ENCODE data around the gene SCAMP2.

Gene SCAMP2

DNA sequence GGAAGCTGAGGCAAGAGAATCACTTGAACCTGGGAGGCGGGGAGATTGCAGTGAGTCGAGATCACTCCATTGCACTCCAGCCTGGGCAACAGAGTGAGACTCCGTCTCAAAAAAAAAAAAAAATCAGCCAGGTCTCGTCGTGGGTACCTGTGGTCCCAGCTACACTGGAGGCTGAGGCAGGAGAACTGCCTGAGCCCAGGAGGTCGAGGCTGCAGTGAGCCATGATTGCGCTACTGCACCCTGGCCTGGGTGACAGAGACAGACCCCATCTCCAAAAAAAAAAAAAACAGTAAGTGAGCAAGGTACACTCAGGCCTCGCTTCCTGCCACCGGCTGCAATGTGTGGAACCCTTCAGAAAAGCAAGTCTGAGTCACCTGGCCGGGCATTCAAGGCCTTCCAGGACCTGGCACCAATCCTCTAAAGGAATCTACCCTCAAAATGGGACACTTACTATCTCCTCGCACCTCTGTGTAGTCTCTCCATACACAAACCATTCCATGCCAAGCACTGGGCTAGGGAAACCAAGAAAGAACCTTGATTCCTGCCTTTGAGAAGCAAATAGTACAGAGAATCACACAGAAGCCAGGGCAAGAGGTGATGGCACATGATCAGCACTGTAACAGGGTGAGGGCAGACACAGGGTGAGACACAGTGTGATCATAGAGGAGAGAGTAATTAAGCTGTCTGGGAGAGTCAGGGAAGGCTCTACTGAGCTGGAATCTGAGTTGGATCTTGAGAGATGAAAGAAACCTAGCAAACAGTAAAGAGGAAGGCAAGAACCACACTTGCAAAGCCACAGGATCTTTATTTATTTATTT lies 9.7 kb downstream of the SCAMP2 start:
- Histone ChIP-seq H3K4me1 (no peaks in the 10 kb centered on the region), H3K36me3 (replicated peaks) (peaks cover 18% of the 10 kb centered on the region), H3K9me3 (peaks cover 2% of the 10 kb centered on the region; the same call in 1 of the 2 replicates), H3K27me3 (ENCODE audit: low read depth) (no peaks in the 10 kb centered on the region), H3K4me3 (no peak overlapping the region)
- no peak for DNase-seq (ENCODE audit: low spot score in 2 of 2)
- in situ Hi-C loops (cut with MboI; ENCODE audit: low sequenced_read_pairs) = no loop called here

DNA sequence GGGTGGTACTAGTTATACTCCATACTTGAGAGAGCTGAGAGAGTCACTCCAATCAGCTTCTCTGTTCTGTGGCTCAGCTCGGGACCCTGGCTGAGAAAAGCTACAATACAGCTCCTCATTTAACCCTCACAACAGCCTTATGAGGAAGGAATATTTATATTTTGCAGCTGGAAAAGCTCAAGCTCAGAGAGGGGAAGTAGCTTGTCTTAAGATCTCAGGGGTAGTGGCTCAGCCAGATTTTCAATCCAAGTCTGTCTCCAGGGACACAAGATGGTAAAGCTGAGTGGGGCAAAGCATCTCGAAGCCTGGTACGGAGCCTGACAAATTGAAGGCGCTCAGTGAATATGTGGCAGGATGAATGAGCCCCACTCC lies 14.8 kb downstream of the SCAMP2 start:
- H3K4me3 ChIP-seq = no peak overlapping the region
- in situ Hi-C loops (cut with MboI; ENCODE audit: low sequenced_read_pairs) = no loop called here
- DNase-seq (ENCODE audit: low spot score in 2 of 2) = no peak
- H3K4me1 ChIP-seq = no peaks in the 10 kb centered on the region
- H3K27me3 ChIP-seq (ENCODE audit: low read depth) = no peaks in the 10 kb centered on the region
- no peaks in the 10 kb centered on the region for H3K9me3 ChIP-seq
- peaks cover 17% of the 10 kb centered on the region for H3K36me3 ChIP-seq (replicated peaks)

DNA sequence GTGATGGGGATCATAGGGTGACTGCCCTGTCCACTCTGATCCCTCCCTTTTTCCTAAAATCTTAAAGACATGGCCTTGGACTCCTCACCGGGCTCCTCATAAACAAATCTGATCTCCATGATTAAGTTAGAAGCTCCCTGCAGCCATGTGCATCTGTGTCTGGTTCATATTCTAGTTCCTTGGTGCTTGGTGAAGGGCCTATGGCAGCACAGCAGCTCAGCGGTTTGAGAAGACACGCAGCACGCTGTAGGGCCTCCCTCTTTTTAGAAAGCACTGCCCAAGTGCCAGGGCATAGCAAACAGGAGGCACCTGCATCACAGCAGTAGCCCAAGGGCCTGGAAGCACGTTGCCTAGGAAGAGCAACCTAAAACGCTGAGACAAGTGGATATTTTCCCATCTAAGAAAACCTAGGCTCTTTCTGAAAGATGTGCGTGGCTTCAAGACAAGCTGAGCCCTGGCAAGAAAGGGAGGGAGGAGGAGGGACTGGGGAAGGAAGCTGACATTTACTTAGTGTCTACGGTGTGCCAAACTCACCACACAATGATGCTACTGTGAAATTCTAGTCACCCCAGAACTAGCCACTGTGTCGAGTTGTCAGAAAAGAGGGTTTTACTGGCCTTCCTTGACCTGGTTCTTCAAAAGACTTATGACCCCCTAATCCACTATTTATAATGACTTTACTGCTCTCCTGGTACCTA lies 15.3 kb downstream of the SCAMP2 start:
- in situ Hi-C loops (cut with MboI; ENCODE audit: low sequenced_read_pairs) = no loop called here
- Histone ChIP-seq H3K36me3 (replicated peaks) (peaks cover 22% of the 10 kb centered on the region), H3K9me3 (no peaks in the 10 kb centered on the region), H3K4me3 (no peak overlapping the region), H3K4me1 (no peaks in the 10 kb centered on the region), H3K27me3 (ENCODE audit: low read depth) (no peaks in the 10 kb centered on the region)
- no peak for DNase-seq (ENCODE audit: low spot score in 2 of 2)

DNA sequence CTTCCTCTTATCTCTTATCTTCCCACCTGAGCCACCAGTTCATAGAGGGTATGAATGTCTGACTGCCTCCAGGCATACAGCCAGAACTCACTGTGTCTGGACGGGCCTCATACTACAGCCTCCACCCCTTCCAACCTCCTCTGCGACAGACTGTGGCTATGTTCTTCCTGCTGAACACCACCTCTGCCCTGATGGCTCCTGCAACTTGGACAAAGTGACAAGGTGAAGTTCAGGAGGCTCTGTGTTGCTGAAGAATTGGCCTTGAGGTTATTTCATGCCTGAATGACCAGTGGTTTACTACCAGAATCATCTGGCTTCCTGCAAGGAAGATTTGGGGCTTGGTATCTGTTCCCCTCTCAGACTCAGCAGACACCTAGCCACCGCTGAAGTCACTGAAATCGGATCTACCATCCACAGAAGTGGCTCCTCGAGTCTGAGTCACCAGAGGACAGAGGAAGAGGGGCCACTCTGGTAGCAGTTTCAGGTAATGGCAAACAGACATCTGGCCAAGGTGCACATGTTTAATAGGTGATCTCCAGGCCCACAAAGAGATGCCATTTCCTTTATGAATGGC lies 16.0 kb downstream of the SCAMP2 start:
- in situ Hi-C loops (cut with MboI; ENCODE audit: low sequenced_read_pairs) = no loop called here
- DNase-seq (ENCODE audit: low spot score in 2 of 2) = no peak
- H3K36me3 ChIP-seq (replicated peaks) = peaks cover 28% of the 10 kb centered on the region
- H3K27me3 ChIP-seq (ENCODE audit: low read depth) = no peaks in the 10 kb centered on the region
- no peak overlapping the region for H3K4me3 ChIP-seq
- no peaks in the 10 kb centered on the region for H3K4me1 ChIP-seq
- no peaks in the 10 kb centered on the region for H3K9me3 ChIP-seq

- in situ Hi-C loops (cut with MboI; ENCODE audit: low sequenced_read_pairs) = no loop called here
- Histone ChIP-seq H3K4me3 (no peak overlapping the region), H3K4me1 (no peaks in the 10 kb centered on the region), H3K27me3 (ENCODE audit: low read depth) (no peaks in the 10 kb centered on the region), H3K36me3 (replicated peaks) (peaks cover 35% of the 10 kb centered on the region), H3K9me3 (no peaks in the 10 kb centered on the region)
- DNase-seq (ENCODE audit: low spot score in 2 of 2) = no peak
Observed at GRCh38 chr15:74856537-74856936, 16.6 kb downstream of the SCAMP2 start.

GRCh38 chr15:74855857-74856256 lies 17.3 kb downstream of the SCAMP2 start:
- Histone ChIP-seq H3K4me3 (no peak overlapping the region), H3K27me3 (ENCODE audit: low read depth) (no peaks in the 10 kb centered on the region), H3K4me1 (no peaks in the 10 kb centered on the region), H3K36me3 (replicated peaks) (peaks cover 42% of the 10 kb centered on the region), H3K9me3 (no peaks in the 10 kb centered on the region)
- DNase-seq (ENCODE audit: low spot score in 2 of 2) = no peak
- in situ Hi-C loops (cut with MboI; ENCODE audit: low sequenced_read_pairs) = no loop called here

DNA sequence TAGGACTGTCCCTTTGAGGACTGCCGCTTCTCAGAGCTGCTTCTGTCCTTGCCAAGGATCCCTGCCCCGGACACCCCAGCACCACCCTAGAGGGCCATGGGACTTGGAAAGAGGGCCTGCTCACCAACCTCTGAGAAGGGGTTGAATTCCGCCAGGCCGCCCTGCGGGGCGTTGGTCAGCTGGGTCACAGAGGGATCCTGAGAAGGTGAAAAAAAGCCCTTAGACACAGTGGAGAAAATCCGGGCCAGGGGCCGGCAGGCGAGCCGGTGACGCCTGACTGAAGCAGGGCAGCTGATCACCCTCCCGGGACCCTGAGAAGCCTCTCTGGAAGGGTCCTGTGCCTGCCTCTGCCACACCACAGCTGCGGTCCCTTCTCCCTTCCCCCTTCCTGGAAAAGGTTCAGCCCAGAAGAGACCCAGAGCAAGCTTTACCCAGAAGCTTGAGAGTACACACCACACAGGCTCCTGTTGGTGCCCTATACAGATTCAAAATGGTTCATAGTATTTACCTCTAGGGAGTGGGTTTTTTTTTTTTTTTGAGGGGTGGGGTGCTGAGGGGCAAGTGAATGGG lies 18.6 kb downstream of the SCAMP2 start:
- in situ Hi-C loops (cut with MboI; ENCODE audit: low sequenced_read_pairs) = no loop called here
- H3K9me3 ChIP-seq = no peaks in the 10 kb centered on the region
- no peaks in the 10 kb centered on the region for H3K27me3 ChIP-seq (ENCODE audit: low read depth)
- no peaks in the 10 kb centered on the region for H3K4me1 ChIP-seq
- no peak overlapping the region for H3K4me3 ChIP-seq
- peaks cover 55% of the 10 kb centered on the region for H3K36me3 ChIP-seq (replicated peaks)
- no peak for DNase-seq (ENCODE audit: low spot score in 2 of 2)

DNA sequence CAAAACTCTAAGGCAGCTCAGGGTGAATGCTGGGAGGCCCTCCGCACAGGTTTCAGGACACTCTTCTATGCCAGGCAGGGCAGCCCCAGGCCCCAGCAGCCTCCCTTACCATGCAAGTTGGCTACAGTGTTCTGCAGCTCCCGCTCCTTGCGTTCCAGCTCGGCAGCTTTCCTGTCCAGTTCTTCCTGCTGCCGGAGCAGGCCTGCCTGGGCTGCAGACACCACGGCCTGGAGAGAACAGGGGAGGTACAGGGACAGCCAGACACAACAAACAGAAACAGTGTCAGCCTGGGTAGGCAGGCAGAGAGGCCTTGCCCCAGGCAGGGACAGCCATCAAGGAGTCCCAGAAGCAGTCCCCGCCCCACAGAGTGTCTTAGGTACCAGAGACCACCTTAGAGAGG lies 21.2 kb downstream of the SCAMP2 start:
- Histone ChIP-seq H3K27me3 (ENCODE audit: low read depth) (no peaks in the 10 kb centered on the region), H3K9me3 (no peaks in the 10 kb centered on the region), H3K36me3 (replicated peaks) (peaks cover 74% of the 10 kb centered on the region), H3K4me3 (no peak overlapping the region), H3K4me1 (no peaks in the 10 kb centered on the region)
- no peak for DNase-seq (ENCODE audit: low spot score in 2 of 2)
- in situ Hi-C loops (cut with MboI; ENCODE audit: low sequenced_read_pairs) = no loop called here

- DNase-seq (ENCODE audit: low spot score in 2 of 2) = no peak
- in situ Hi-C loops (cut with MboI; ENCODE audit: low sequenced_read_pairs) = no loop called here
- Histone ChIP-seq H3K9me3 (no peaks in the 10 kb centered on the region), H3K4me3 (no peak overlapping the region), H3K36me3 (replicated peaks) (peaks cover 84% of the 10 kb centered on the region), H3K27me3 (ENCODE audit: low read depth) (no peaks in the 10 kb centered on the region), H3K4me1 (no peaks in the 10 kb centered on the region)
Observed at GRCh38 chr15:74850393-74850792, 22.8 kb downstream of the SCAMP2 start.

DNA sequence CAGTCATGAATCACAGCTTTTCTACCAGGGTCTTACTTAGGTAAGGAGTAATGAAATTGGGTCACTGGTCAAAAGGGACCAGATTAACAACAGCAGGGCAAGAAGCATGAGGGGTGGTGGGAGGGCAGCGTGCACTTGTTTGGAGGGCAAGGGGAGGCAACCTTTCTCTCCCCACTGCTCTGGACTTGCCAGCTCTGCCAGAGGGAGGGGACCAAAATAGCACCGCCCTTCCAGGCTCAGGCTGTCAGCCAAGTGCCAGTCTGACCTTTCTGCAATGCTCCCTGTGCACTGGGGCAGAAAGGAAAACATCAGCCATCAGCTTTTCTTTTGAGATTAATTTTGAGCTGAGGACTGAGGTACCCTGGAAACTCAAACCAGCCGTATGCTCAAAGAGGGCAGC lies 25.7 kb downstream of the SCAMP2 start:
- no peak for DNase-seq (ENCODE audit: low spot score in 2 of 2)
- in situ Hi-C loops (cut with MboI; ENCODE audit: low sequenced_read_pairs) = no loop called here
- H3K4me3 ChIP-seq = no peak overlapping the region
- peaks cover 83% of the 10 kb centered on the region for H3K36me3 ChIP-seq (replicated peaks)
- no peaks in the 10 kb centered on the region for H3K27me3 ChIP-seq (ENCODE audit: low read depth)
- no peaks in the 10 kb centered on the region for H3K9me3 ChIP-seq
- H3K4me1 ChIP-seq = peaks cover 11% of the 10 kb centered on the region

GRCh38 chr15:74845581-74845980 lies 27.6 kb downstream of the SCAMP2 start:
- DNase-seq (ENCODE audit: low spot score in 2 of 2) = no peak
- Histone ChIP-seq H3K27me3 (ENCODE audit: low read depth) (no peaks in the 10 kb centered on the region), H3K4me1 (peaks cover 17% of the 10 kb centered on the region), H3K9me3 (no peaks in the 10 kb centered on the region), H3K36me3 (replicated peaks) (peaks cover 72% of the 10 kb centered on the region), H3K4me3 (no peak overlapping the region)
- in situ Hi-C loops (cut with MboI; ENCODE audit: low sequenced_read_pairs) = no loop called here

GRCh38 chr15:74845208-74845568 lies 28.0 kb downstream of the SCAMP2 start:
- in situ Hi-C loops (cut with MboI; ENCODE audit: low sequenced_read_pairs) = no loop called here
- Histone ChIP-seq H3K4me3 (no peak overlapping the region), H3K4me1 (peaks cover 17% of the 10 kb centered on the region), H3K27me3 (ENCODE audit: low read depth) (no peaks in the 10 kb centered on the region), H3K9me3 (no peaks in the 10 kb centered on the region), H3K36me3 (replicated peaks) (peaks cover 72% of the 10 kb centered on the region)
- DNase-seq (ENCODE audit: low spot score in 2 of 2) = no peak

- H3K27me3 ChIP-seq (ENCODE audit: low read depth) = no peaks in the 10 kb centered on the region
- H3K9me3 ChIP-seq = no peaks in the 10 kb centered on the region
- no peak for DNase-seq (ENCODE audit: low spot score in 2 of 2)
- no peak overlapping the region for H3K4me3 ChIP-seq
- peaks cover 72% of the 10 kb centered on the region for H3K36me3 ChIP-seq (replicated peaks)
- H3K4me1 ChIP-seq = peaks cover 17% of the 10 kb centered on the region
- in situ Hi-C loops (cut with MboI; ENCODE audit: low sequenced_read_pairs) = no loop called here
Observed at GRCh38 chr15:74844319-74845207, 28.6 kb downstream of the SCAMP2 start.

Measured in HAP-1 (cell line).